ENCODE results near the gene NDUFA12. TPM values are rescaled to one million over a fixed set of nuclear protein-coding genes. Genes with fewer than 3 reads are reported as not detected.

The NDUFA12 gene
- total and polyA plus RNA-seq, 9 of the 15 experiments (the other 6 are each of a cell fraction or from before 2014, with no cell fraction given), result 115 to 986 (median 283) TPM

DNA sequence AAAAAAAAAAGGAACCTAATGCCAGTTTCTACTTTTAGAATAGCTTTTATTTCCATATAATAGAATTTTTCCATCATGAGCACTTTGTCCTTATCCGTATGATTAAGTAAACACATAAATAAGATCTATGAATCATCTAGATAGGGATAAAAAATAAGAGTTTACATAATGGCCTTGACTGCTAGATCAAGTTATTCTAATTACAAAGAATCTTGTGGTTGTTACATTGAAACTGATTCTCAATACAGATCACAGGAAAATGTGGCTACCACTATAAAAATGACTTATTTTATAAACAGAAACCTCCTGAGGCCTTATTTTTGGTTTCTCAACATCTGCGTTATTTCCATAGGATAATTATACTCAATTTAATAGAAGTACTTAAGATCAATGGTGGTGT lies 34.4 kb upstream of the NDUFA12 start:
- no peak overlapping the region for H3K27ac ChIP-seq (ENCODE audit: extremely low read depth, low read depth, low read length)
- in situ Hi-C loops (cut with MboI), result no loop called here

DNA sequence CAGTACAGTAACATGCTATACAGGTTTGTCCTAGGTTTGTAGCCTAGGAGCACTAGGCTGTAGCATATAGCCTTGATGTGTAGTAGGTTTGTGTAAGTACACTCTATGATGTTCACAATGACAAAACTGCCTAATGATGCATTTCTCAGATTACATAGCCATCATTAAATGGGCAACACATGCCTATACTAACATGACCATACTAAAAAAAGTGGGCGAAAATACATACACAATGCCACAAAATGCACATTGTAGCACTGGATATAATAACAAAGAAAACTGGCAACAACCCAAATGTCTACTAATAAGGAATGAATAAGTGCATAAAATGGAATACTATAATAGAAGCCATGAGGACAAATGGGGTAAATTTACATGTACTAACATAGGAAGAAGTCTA lies 31.3 kb upstream of the NDUFA12 start:
- H3K27me3 ChIP-seq (ENCODE audit: control insufficient read depth in 2 of 2, insufficient read depth in 2 of 2, low read length in 2 of 2), result no peaks in the 10 kb centered on the region
- H2AFZ ChIP-seq (ENCODE audit: low read depth, low read length), result no peak overlapping the region
- no peak overlapping the region for H3K4me3 ChIP-seq
- BruUV-seq (replicated peaks), result no TSS peak
- no peaks in the 10 kb centered on the region for H3K79me2 ChIP-seq (ENCODE audit: control insufficient read depth, insufficient read depth, low read length)
- no peaks in the 10 kb centered on the region for H4K20me1 ChIP-seq (replicated peaks; ENCODE audit: control insufficient read depth, insufficient read depth, low read length)
- CTCF ChIA-PET (ENCODE audit: low intra/inter-chr PET ratio), result no interaction called here
- intact Hi-C loops (cut with micrococcal nuclease) (no loop called here), in situ Hi-C loops (cut with MboI) (no loop called here)
- WGBS (ENCODE audit: insufficient coverage, low coverage, missing lambda C conversion rate), result 79% methylated on average over 1 of the region's 1 CpG
- no peaks in the 10 kb centered on the region for H3K9me3 ChIP-seq (replicated peaks; ENCODE audit: control insufficient read depth, insufficient read depth, low read depth, low read length)
- ATAC-seq (no peak), DNase-seq (ENCODE audit: extremely low read depth in 1 of 4, low spot score in 3 of 4) (no peak), FAIRE-seq (no peak)
- H3K9ac ChIP-seq (ENCODE audit: insufficient read depth in 1 of 2, low read depth in 2 of 2, low read length in 2 of 2), result no peak overlapping the region
- POLR2A ChIA-PET, result interaction anchor here (0.9 kb wide), 1 partner anchor 9 kb away, joined by 5 read pairs; no protein-coding TSS in a partner anchor
- H3K27ac ChIP-seq (ENCODE audit: extremely low read depth, low read depth, low read length), result no peak overlapping the region
- no peak overlapping the region for H3K4me2 ChIP-seq (ENCODE audit: insufficient read depth, low read length)
- H3K36me3 ChIP-seq (ENCODE audit: control insufficient read depth, insufficient read depth, low read length), result peaks cover 67% of the 10 kb centered on the region; the same call in 2 of the 3 replicates
- no peaks in the 10 kb centered on the region for H3K9me1 ChIP-seq (ENCODE audit: control insufficient read depth, insufficient read depth, low read length)
- no peaks in the 10 kb centered on the region for H3K4me1 ChIP-seq (replicated peaks in 1 of 2; ENCODE audit: control insufficient read depth in 2 of 2, insufficient read depth in 2 of 2, low read length in 2 of 2)
- no peak for TF ChIP-seq CBX8 (IDR thresholded peaks at IDR 0.05; ENCODE audit: borderline replicate concordance, extremely low read depth, low read depth, low read length, poor library complexity, severe bottlenecking)
- no peak for TF ChIP-seq NFRKB (IDR thresholded peaks at IDR 0.05; ENCODE audit: low read depth)
- TF ChIP-seq, protein P1, sequence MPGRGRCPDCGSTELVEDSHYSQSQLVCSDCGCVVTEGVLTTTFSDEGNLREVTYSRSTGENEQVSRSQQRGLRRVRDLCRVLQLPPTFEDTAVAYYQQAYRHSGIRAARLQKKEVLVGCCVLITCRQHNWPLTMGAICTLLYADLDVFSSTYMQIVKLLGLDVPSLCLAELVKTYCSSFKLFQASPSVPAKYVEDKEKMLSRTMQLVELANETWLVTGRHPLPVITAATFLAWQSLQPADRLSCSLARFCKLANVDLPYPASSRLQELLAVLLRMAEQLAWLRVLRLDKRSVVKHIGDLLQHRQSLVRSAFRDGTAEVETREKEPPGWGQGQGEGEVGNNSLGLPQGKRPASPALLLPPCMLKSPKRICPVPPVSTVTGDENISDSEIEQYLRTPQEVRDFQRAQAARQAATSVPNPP (IDR thresholded peaks at IDR 0.05; ENCODE audit: borderline replicate concordance, insufficient read depth, insufficient read length), result no peak
- no peak for TF ChIP-seq ARHGAP35 (IDR thresholded peaks at IDR 0.05; ENCODE audit: partially characterized antibody)
- no peak for TF ChIP-seq NR2C1 (IDR thresholded peaks at IDR 0.05)
- TF ChIP-seq NR2C1 (tag; IDR thresholded peaks at IDR 0.05), result no peak
- TF ChIP-seq, protein P2, sequence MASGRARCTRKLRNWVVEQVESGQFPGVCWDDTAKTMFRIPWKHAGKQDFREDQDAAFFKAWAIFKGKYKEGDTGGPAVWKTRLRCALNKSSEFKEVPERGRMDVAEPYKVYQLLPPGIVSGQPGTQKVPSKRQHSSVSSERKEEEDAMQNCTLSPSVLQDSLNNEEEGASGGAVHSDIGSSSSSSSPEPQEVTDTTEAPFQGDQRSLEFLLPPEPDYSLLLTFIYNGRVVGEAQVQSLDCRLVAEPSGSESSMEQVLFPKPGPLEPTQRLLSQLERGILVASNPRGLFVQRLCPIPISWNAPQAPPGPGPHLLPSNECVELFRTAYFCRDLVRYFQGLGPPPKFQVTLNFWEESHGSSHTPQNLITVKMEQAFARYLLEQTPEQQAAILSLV (tag; IDR thresholded peaks at IDR 0.05), result no peak
- TF ChIP-seq ZFPM2 (CRISPR knock-in tag; IDR thresholded peaks at IDR 0.05), result no peak
- no peak for TF ChIP-seq TRIM28 (IDR thresholded peaks at IDR 0.05)

More for the DNA sequence above, 34.4 kb upstream of the NDUFA12 start:
- Histone ChIP-seq H3K27me3 (ENCODE audit: control insufficient read depth in 2 of 2, insufficient read depth in 2 of 2, low read length in 2 of 2) (no peaks in the 10 kb centered on the region), H3K36me3 (ENCODE audit: control insufficient read depth, insufficient read depth, low read length) (peaks cover 58% of the 10 kb centered on the region; the same call in 2 of the 3 replicates), H2AFZ (ENCODE audit: low read depth, low read length) (no peak overlapping the region), H3K9me3 (replicated peaks; ENCODE audit: control insufficient read depth, insufficient read depth, low read depth, low read length) (no peaks in the 10 kb centered on the region), H4K20me1 (replicated peaks; ENCODE audit: control insufficient read depth, insufficient read depth, low read length) (no peaks in the 10 kb centered on the region), H3K4me1 (replicated peaks in 1 of 2; ENCODE audit: control insufficient read depth in 2 of 2, insufficient read depth in 2 of 2, low read length in 2 of 2) (no peaks in the 10 kb centered on the region), H3K79me2 (ENCODE audit: control insufficient read depth, insufficient read depth, low read length) (no peaks in the 10 kb centered on the region), H3K4me2 (ENCODE audit: insufficient read depth, low read length) (no peak overlapping the region), H3K4me3 (no peak overlapping the region), H3K9me1 (ENCODE audit: control insufficient read depth, insufficient read depth, low read length) (no peaks in the 10 kb centered on the region), H3K9ac (ENCODE audit: insufficient read depth in 1 of 2, low read depth in 2 of 2, low read length in 2 of 2) (no peak overlapping the region)
- POLR2A ChIA-PET, result no interaction called here
- no TSS peak for BruUV-seq (replicated peaks)
- CTCF ChIA-PET (ENCODE audit: low intra/inter-chr PET ratio), result no interaction called here
- FAIRE-seq (no peak), ATAC-seq (no peak), DNase-seq (ENCODE audit: extremely low read depth in 1 of 4, low spot score in 3 of 4) (no peak)
- 86% methylated on average over 2 of the region's 2 CpGs for WGBS (ENCODE audit: insufficient coverage, low coverage, missing lambda C conversion rate)
- TF ChIP-seq, protein P3, sequence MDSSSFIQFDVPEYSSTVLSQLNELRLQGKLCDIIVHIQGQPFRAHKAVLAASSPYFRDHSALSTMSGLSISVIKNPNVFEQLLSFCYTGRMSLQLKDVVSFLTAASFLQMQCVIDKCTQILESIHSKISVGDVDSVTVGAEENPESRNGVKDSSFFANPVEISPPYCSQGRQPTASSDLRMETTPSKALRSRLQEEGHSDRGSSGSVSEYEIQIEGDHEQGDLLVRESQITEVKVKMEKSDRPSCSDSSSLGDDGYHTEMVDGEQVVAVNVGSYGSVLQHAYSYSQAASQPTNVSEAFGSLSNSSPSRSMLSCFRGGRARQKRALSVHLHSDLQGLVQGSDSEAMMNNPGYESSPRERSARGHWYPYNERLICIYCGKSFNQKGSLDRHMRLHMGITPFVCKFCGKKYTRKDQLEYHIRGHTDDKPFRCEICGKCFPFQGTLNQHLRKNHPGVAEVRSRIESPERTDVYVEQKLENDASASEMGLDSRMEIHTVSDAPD (CRISPR knock-in tag; IDR thresholded peaks at IDR 0.05), result no peak
- TF ChIP-seq ZNF79 (CRISPR knock-in tag; IDR thresholded peaks at IDR 0.05; ENCODE audit: low read depth), result no peak
- intact Hi-C loops (cut with micrococcal nuclease), result no loop called here
